NK-92 (cell line): ENCODE measurements around the gene CTXN3.
"Not testable (repeated sequence)": the region's sequence is repeated elsewhere in the genome, so short reads cannot be mapped to it uniquely, and the experiment has no call there.

Experiments
- DNase-seq: peaks from one replicate; lab custom pipeline; 2025; ENCODE audit not compliant: unreplicated experiment; lab: John Stamatoyannopoulos, UW

The CTXN3 gene

DNA sequence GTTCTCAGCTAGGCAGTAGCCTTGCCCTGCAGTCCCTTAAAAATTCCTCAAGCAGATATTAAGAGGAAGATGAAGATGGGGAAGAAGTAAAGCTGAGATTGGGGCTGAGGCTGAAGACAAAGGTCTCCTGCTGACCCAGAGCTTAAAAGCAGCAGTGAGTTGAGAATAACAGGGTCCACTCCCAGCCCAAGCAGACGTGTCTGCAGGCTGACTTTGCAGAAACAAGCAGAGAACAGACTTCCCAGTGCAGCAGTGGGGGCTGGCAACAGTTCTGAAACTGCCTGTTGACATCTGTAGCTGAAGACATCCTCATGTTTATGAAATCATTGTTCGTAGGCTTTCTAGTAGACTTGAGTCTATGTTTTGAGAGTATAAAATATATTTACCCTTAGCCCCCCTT is 1.1 kb downstream of the CTXN3 start:
- no peak for DNase-seq

- no peak for DNase-seq
These were observed 1.8 kb downstream of the CTXN3 start for GRCh38 chr5:127650649-127651048.

- no peak for DNase-seq
These were observed 4.2 kb downstream of the CTXN3 start for GRCh38 chr5:127652952-127653611.

- DNase-seq, result no peak
These were observed 7.9 kb downstream of the CTXN3 start for GRCh38 chr5:127656825-127657224.

DNA sequence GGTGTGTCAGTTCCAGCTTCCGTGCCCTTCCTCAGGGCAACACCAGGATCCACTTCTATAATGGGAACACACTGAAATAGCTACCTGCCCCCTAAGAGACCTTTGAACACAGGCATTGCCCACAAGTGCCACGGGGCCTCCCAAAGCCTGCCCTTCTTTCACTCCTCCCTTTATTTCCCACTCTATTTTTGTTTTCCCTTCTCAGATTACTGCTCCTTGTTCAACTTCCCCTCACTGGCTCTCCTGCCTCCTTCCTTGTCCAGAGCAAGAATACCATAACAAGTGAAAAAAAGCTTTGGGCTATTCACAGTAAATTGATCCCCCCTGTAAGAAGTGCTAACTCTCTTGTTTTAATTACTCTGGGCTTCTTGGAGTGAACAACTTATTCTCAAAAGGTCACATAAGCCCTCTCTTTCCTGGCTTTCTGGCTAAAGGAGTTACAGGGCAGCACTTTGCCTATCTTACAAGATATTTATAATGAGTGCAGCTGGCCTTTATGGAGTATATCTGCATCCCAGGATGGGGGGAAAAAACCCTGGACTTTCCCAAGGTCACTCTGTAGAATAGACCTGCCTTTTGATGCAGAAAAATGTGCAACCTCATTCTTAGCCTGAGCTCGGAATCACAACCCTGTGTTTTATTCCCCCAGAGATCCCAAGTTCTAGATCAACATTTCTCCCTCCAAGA is 11.3 kb downstream of the CTXN3 start:
- DNase-seq, result no peak

- DNase-seq, result no peak
These were observed 15.2 kb downstream of the CTXN3 start for GRCh38 chr5:127664093-127664492.

- DNase-seq, result no peak
These were observed 16.8 kb downstream of the CTXN3 start for GRCh38 chr5:127665641-127666040.

GRCh38 chr5:127666043-127666716 is 17.3 kb downstream of the CTXN3 start:
- no peak for DNase-seq

- DNase-seq, result no peak
These were observed 19.0 kb downstream of the CTXN3 start for GRCh38 chr5:127667926-127668325.

DNA sequence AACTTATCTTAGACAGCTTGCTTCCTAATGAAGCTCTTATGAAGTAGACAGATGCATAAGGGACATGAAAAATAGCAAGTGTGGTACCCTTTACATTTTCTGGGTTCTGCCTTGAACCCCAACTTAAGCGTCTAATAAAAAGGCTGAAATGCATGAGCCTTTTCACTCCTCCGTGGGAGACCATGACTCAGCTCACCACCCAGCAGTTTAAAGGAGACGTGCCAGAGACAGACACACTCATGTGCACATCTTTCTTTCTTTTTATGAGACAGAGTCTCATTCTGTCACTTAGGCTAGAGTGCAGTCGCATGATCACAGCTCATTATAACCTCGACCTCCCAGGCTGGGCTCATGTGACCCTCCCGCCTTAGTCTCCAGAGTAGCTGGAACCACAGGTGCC is 22.3 kb downstream of the CTXN3 start:
- no peak for DNase-seq

DNA sequence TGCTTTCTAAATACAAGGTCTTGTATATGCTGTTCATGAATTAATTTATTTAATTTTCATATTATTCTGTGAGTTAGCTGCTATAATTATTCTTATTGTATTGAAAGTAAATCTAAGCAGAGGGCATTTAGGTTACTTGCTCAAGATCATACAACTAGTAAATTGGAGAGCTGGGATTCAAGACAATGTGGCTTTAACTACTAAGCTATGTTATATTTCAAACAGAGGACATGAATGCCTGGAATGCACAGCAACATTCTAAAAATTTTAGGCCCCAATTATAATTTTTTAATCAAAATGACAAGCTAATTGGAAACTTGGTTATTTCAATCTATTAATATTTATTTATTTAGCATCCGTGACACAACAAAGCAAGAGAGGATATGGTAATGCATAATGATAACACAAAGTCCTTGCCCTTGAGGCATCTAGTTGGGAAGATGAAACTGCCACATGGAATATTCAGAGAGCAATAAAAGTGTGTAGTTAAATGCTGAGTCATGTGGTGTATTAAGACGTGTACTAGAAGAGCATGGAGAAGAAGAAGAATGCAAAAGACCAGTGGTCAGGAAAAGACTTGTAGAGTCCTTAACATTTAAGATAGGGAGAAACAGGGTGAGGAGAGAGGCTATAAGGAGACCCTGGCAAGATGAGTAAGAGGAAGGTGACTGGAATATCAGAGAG is 24.4 kb downstream of the CTXN3 start:
- no peak for DNase-seq

- DNase-seq, result not testable (repeated sequence)
These were observed 28.1 kb downstream of the CTXN3 start for GRCh38 chr5:127676951-127677350.

GRCh38 chr5:127679691-127680330 is 30.9 kb downstream of the CTXN3 start:
- not testable (repeated sequence) for DNase-seq

- DNase-seq, result no peak
These were observed 31.7 kb downstream of the CTXN3 start for GRCh38 chr5:127680595-127680994.

GRCh38 chr5:127683008-127683407 is 34.1 kb downstream of the CTXN3 start:
- DNase-seq, result no peak

- DNase-seq, result no peak
These were observed 36.0 kb downstream of the CTXN3 start for GRCh38 chr5:127684726-127685467.

GRCh38 chr5:127685662-127686061 is 36.8 kb downstream of the CTXN3 start:
- DNase-seq, result no peak

- no peak for DNase-seq
These were observed 37.5 kb downstream of the CTXN3 start for GRCh38 chr5:127686424-127686823.

GRCh38 chr5:127694518-127695171 is 45.8 kb downstream of the CTXN3 start:
- no peak for DNase-seq

GRCh38 chr5:127695346-127695745 is 46.5 kb downstream of the CTXN3 start:
- DNase-seq, result no peak
